ENCODE data around the gene CARD19. TPM values are rescaled to one million over a fixed set of nuclear protein-coding genes. Genes with fewer than 3 reads are reported as not detected.
A peak's percentile ranks its signal among the peaks of the same experiment; 100 is the strongest.

The CARD19 gene
- total RNA-seq, 4 donors from 2014 or later: 16.2 to 37.8 (median 29.0) TPM

GRCh38 chr9:93051680-93052089 is 44.3 kb upstream of the CARD19 start:
- no peak for TF ChIP-seq POLR2A (IDR thresholded peaks at IDR 0.05)
- Histone ChIP-seq H3K4me1 (peaks cover 0 to 12% (median 5%) of the 10 kb centered on the region in 3 donors), H3K27me3 (no peaks in the 10 kb centered on the region), H3K4me3 (no peak overlapping the region), H3K27ac (peak overlapping the region in 3 of 4 donors; percentile 13 to 79 (median 68)), H3K36me3 (no peaks in the 10 kb centered on the region), H3K9me3 (no peaks in the 10 kb centered on the region)
- intact Hi-C loops (cut with DNase I): no loop called here
- WGBS, 2 donors: 48 to 58% methylated on average over 4 to 5 of the region's 6 CpGs
- DNase-seq: no peak

- TF ChIP-seq CTCF (IDR thresholded peaks at IDR 0.05): no peak
- TF ChIP-seq POLR2A (IDR thresholded peaks at IDR 0.05): no peak
- Histone ChIP-seq H3K9me3 (no peaks in the 10 kb centered on the region), H3K27me3 (no peaks in the 10 kb centered on the region), H3K27ac (peak overlapping the region in 2 of 4 donors; percentile 68 to 79), H3K4me1 (peaks cover 0 to 14% (median 5%) of the 10 kb centered on the region in 3 donors), H3K36me3 (no peaks in the 10 kb centered on the region), H3K4me3 (no peak overlapping the region)
- no peak for DNase-seq
- intact Hi-C loops (cut with DNase I): no loop called here
- 74 to 90% methylated on average over 7 to 9 of the region's 15 CpGs for WGBS, 2 donors
These were observed 43.1 kb upstream of the CARD19 start for GRCh38 chr9:93052791-93053540.

- H3K9me3 ChIP-seq: no peaks in the 10 kb centered on the region
- no peaks in the 10 kb centered on the region for H3K27me3 ChIP-seq
- 70 to 100% methylated on average over 1 to 3 of the region's 5 CpGs for WGBS, 2 donors
- TF ChIP-seq POLR2A (IDR thresholded peaks at IDR 0.05) (no peak), CTCF (IDR thresholded peaks at IDR 0.05) (no peak)
- DNase-seq: no peak
- no peak overlapping the region for H3K27ac ChIP-seq
- intact Hi-C loops (cut with DNase I): no loop called here
- H3K4me3 ChIP-seq: no peak overlapping the region
- H3K36me3 ChIP-seq: no peaks in the 10 kb centered on the region
- H3K4me1 ChIP-seq: peaks cover 8 to 23% (median 8%) of the 10 kb centered on the region in 3 donors
These were observed 42.2 kb upstream of the CARD19 start for GRCh38 chr9:93053781-93054331.

DNA sequence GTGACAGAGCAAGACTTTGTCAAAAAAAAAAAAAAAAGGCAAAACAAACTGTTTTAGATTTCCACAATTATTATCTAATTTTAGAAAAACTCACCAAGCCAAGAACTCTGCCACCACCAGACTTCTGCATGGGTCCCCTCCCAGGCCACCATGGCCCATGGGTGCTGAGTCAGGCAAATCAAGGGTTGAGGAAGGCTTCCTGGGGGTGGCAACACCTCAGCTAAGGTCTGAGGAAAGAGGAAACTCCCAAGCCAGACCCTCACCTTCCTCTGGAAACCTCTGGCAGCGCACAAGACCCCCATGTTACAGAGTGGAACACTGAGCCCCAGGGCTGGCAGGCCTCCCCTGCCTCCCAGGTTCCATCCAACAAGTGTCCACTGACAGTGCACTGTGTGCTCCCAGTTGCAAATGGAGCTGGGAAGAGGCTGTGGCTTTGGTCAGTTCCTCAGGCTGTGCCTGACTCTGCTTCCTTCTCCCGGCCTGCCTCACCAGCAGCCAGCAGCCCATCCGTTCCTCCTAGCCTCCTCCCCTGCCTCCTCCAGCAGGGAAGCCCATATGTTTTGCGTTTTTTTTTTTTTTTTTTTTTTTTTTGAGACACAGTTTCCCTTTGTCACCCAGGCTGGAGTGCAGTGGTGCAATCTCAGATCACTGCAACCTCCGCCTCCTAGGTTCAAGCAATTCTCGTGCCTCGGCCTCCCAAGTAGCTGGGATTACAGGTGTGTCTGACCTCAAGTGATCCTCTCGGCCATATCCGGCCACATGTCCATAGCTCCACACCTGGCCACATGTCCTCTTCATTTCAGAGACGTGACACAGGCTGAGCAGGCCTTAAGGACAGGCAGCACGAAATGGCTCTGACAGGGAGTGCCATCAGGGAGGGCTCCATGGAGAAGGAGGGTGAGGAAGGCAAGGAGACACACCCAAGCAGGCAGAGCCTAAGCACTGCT is 41.0 kb upstream of the CARD19 start:
- intact Hi-C loops (cut with DNase I): no loop called here
- H3K9me3 ChIP-seq: no peaks in the 10 kb centered on the region
- whole genome bisulfite sequencing, 2 donors: 55 to 80% methylated on average over 4 to 7 of the region's 11 CpGs
- peaks cover 13 to 35% (median 18%) of the 10 kb centered on the region in 3 donors for H3K4me1 ChIP-seq
- H3K27me3 ChIP-seq: peaks cover 0 to 3% (median 0%) of the 10 kb centered on the region in 4 donors
- no peak for DNase-seq
- H3K27ac ChIP-seq: no peak overlapping the region
- H3K4me3 ChIP-seq: no peak overlapping the region
- no peaks in the 10 kb centered on the region for H3K36me3 ChIP-seq
- TF ChIP-seq POLR2A (IDR thresholded peaks at IDR 0.05) (no peak), CTCF (IDR thresholded peaks at IDR 0.05) (no peak)

GRCh38 chr9:93057042-93057702 is 38.8 kb upstream of the CARD19 start:
- peaks cover 0 to 3% (median 0%) of the 10 kb centered on the region in 4 donors for H3K27me3 ChIP-seq

More at GRCh38 chr9:93057042-93057702, 38.8 kb upstream of the CARD19 start:
- Histone ChIP-seq H3K36me3 (no peaks in the 10 kb centered on the region), H3K4me1 (peaks cover 13 to 47% (median 19%) of the 10 kb centered on the region in 3 donors), H3K4me3 (no peak overlapping the region), H3K9me3 (no peaks in the 10 kb centered on the region), H3K27ac (no peak overlapping the region)
- intact Hi-C loops (cut with DNase I): no loop called here
- TF ChIP-seq CTCF (IDR thresholded peaks at IDR 0.05): no peak
- no peak for DNase-seq
- WGBS, 2 donors: 81 to 89% methylated on average over 6 to 8 of the region's 8 CpGs
